AG04449 (cell line): ENCODE measurements around the gene RND3.

Experiments
- CTCF ChIA-PET: fragments of 350-600 bp; formaldehyde crosslinking; extraction: SDS; loops from one replicate; lab custom pipeline; 2021; ENCODE audit warnings: antibody characterized with exemption; lab: Yijun Ruan, JAX
- POLR2A ChIA-PET: fragments of 400-600, 350-600 bp; formaldehyde crosslinking; extraction: SDS; loops from one replicate; lab custom pipeline; 2020; ENCODE audit warnings: antibody characterized with exemption, inconsistent platforms; lab: Yijun Ruan, JAX
- DNase-seq: peaks from one replicate; pipeline ENCODE4 v3.0.0-alpha.2; 2010; ENCODE audit warnings: low read depth, low spot score
- H3K4me3 ChIP-seq: 2 replicates; pipeline ENCODE4 v1.5.1; 2011; ENCODE audit warnings: low read depth, mild to moderate bottlenecking, control low read depth, low read length
- TF ChIP-seq, protein P1 (sequence below): IDR thresholded peaks from one replicate; pipeline ENCODE4 v1.5.1; 2011; ENCODE audit warnings: mild to moderate bottlenecking, moderate library complexity, low read length, control low read depth, inconsistent platforms; ENCODE audit not compliant: insufficient read depth; ENCODE audit errors: missing control alignments

The RND3 gene

DNA sequence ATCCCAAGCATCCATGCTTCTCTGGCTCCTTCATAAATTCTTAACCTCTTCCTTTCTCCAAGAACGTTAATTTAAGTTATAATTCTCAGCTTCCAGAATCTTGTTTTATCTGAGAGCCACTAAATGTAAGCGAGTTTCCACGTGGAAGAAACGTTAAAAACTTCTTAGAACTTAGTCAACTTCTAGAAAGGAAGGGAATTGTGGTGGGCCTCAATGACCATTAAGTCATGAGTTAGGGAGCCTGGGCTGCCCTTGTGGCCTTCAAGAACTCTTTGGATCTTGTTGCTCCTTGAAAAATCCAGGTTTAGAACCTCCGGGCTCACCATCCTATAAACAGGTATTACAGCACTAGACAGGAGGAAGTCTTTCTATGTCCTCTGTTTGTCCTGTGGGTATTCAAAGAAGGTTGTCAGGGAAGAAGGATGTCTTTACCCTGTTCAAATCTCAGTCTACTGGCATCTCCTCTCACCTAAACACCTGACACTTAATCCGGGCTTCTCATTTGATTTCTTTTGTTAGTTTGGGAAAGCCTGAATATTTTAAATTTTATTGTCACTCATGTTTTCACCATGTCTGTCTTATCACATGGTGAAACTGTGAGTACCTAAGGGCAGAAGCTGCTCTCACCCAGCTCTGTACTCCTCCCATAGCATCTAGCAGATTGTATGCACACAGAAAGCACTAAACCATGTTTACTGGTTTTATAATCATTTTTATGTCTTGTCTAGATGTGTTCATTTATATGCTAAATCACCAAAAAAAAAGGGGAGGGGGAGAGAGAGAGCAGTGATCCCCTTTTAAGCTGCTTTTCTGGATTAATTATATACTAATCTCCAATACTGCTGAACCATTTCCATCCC, 6.3 kb downstream of the RND3 start:
- ChIA-PET POLR2A (no interaction called here), CTCF (interaction anchor here (3.3 kb wide), 1 partner anchor 758 kb away, joined by 14 read pairs; no protein-coding TSS in a partner anchor)
- DNase-seq, result no peak
- TF ChIP-seq, protein P1, sequence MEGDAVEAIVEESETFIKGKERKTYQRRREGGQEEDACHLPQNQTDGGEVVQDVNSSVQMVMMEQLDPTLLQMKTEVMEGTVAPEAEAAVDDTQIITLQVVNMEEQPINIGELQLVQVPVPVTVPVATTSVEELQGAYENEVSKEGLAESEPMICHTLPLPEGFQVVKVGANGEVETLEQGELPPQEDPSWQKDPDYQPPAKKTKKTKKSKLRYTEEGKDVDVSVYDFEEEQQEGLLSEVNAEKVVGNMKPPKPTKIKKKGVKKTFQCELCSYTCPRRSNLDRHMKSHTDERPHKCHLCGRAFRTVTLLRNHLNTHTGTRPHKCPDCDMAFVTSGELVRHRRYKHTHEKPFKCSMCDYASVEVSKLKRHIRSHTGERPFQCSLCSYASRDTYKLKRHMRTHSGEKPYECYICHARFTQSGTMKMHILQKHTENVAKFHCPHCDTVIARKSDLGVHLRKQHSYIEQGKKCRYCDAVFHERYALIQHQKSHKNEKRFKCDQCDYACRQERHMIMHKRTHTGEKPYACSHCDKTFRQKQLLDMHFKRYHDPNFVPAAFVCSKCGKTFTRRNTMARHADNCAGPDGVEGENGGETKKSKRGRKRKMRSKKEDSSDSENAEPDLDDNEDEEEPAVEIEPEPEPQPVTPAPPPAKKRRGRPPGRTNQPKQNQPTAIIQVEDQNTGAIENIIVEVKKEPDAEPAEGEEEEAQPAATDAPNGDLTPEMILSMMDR, result no peak
- peak overlapping the region; percentile 15 for H3K4me3 ChIP-seq

DNA sequence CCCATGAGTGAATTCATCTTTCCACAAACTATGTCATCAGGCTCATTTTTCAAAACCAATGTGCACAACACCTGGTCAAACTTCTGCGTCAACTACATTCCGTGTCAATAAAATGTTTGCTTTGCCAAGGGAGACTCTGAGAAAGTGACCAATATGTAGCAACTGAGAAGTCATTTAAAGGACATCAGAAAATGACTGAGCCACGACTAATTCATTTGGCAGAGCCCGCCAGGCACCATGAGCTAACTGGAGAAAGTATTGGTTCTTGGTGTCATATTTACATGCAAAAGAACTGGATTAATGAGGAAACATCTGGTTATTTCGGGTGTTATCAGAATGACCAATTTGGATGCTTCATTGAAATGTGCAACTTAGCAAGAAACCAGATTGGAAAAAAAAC, 7.2 kb downstream of the RND3 start:
- CTCF ChIA-PET, result interaction anchor here (3.3 kb wide), 1 partner anchor 759 kb away, joined by 14 read pairs; no protein-coding TSS in a partner anchor
- H3K4me3 ChIP-seq, result peak overlapping the region; percentile 19; the same call in 1 of the 2 replicates

DNA sequence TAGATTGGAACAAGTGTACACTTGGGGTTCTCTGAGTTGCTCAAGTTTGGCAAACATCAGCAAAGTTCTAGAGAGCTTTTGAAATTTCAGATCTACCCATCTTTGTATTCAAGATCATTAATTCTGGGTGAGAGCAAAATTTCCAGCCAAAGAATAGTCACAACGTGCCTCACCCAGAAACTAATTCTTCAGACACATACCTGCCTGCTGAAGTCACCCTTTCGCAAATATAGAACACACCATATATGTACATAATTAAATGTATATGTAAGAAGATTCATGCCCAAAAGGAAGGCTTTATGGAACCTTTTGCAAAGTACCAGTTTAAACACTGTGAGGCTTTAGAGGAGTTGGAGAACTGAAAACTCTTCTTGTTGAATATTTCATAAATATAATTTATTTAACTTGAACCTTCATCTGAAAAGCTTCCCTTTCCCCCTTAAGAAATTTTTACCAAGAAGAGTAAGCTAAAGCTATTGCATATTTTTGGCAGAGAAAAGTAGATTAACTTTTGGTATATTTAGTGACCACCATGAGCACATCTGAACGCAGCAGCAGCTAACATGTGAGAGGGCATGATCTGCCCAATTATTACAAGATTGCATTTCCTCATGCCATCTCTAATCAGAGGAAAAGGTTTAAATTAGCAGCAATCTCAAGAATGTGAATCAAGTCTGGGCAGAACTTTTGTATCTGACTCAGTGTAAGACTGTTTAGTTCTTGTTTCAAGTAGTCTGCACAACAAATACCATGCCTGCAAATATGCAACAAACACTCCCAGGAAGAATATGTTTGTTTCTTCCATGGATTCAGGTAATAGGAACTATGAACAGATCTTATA, 8.2 kb downstream of the RND3 start:
- DNase-seq, result no peak
- POLR2A ChIA-PET, result interaction anchor here (0.7 to 1.3 kb wide), 4 partner anchors 13 to 881 kb away, joined by 3 to 5 read pairs (median 4); no protein-coding TSS in a partner anchor
- peak overlapping the region; percentile 31 for H3K4me3 ChIP-seq
- TF ChIP-seq, protein P1, result no peak
- CTCF ChIA-PET, result interaction anchor here (0.7 to 3.3 kb wide), 3 partner anchors 760 to 884 kb away, joined by 3 to 14 read pairs (median 5); no protein-coding TSS in a partner anchor

More for the DNA sequence above, 7.2 kb downstream of the RND3 start:
- TF ChIP-seq, protein P1, result no peak
- POLR2A ChIA-PET, result no interaction called here
- DNase-seq, result no peak

DNA sequence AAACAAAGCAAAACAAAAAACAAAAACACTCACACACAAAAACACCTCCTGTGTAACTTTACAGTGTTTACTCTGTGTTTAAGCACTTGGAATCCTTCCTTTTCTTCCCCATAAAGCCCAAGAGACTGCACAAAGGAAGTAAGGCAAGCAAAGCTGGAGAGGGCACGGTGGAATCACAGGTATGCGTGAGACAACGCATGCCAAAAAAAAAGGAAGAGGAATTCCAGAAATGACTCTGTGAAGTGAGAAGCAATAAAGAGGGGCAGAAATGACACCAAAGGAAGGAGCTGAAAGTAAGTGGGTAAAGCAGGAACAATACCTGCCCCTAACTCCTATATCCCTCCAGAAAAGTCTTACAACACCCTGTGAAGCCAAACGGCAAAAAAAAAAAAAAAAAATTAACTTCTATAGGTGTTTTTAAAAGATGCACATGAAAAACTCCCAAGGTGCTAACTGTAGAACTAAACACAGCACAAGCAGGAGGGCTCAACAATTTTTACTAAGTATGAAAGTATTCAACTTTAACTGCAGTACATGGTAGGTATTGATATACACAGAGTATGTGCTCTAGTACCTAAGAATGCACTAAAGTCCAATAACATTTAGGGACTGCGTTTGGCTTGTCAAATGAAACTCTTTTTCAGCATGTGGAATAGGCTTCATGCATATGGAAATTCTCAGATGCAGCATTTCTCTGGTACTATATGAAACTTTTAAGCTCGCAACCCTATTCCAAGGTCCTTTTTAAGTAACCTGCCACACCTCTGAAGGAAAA, 9.1 kb downstream of the RND3 start:
- DNase-seq, result no peak
- ChIA-PET CTCF (interaction anchor here (0.6 to 3.3 kb wide), 4 partner anchors 738 to 883 kb away, joined by 3 to 14 read pairs (median 4); no protein-coding TSS in a partner anchor), POLR2A (interaction anchor here (0.6 to 1.3 kb wide), 4 partner anchors 12 to 887 kb away, joined by 3 to 5 read pairs (median 5); no protein-coding TSS in a partner anchor)
- TF ChIP-seq, protein P1, result no peak
- H3K4me3 ChIP-seq, result peak overlapping the region; percentile 31

DNA sequence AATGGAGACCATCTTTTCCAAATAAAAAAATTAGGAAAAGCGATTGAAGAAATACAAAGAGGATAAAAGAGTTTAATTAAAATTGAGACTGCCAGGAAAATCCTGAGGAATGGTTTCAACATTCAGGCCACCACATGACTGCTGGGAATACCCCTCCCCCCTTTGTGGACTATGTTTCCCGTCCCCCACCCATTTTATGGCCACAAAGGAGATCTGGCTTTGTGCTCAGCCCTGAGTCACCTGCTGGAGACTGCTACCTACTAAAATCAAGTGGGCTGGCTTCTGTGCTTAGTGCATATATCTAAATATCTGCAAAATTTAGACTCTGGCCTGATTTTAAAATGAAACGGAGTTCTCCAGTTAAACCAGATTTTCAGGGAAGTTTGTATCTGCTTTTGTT, 10.1 kb downstream of the RND3 start:
- DNase-seq, result no peak
- ChIA-PET CTCF (interaction anchor here (0.6 to 1.8 kb wide), 3 partner anchors 133 to 737 kb away, joined by 3 to 4 read pairs (median 3); no protein-coding TSS in a partner anchor), POLR2A (interaction anchor here (2.3 kb wide), 1 partner anchor 8 kb away, joined by 12 read pairs; no protein-coding TSS in a partner anchor)
- TF ChIP-seq, protein P1, result no peak
- H3K4me3 ChIP-seq, result no peak overlapping the region; the same call in 1 of the 2 replicates
